ENCODE data around the gene ATP8B4. TPM values are rescaled to one million over a fixed set of nuclear protein-coding genes. Genes with fewer than 3 reads are reported as not detected.
"Not testable (repeated sequence)": the region's sequence is repeated elsewhere in the genome, so short reads cannot be mapped to it uniquely, and the experiment has no call there.

The ATP8B4 gene
- total and polyA plus RNA-seq, 11 donors, result 0.51 to 14.7 (median 2.1) TPM

DNA sequence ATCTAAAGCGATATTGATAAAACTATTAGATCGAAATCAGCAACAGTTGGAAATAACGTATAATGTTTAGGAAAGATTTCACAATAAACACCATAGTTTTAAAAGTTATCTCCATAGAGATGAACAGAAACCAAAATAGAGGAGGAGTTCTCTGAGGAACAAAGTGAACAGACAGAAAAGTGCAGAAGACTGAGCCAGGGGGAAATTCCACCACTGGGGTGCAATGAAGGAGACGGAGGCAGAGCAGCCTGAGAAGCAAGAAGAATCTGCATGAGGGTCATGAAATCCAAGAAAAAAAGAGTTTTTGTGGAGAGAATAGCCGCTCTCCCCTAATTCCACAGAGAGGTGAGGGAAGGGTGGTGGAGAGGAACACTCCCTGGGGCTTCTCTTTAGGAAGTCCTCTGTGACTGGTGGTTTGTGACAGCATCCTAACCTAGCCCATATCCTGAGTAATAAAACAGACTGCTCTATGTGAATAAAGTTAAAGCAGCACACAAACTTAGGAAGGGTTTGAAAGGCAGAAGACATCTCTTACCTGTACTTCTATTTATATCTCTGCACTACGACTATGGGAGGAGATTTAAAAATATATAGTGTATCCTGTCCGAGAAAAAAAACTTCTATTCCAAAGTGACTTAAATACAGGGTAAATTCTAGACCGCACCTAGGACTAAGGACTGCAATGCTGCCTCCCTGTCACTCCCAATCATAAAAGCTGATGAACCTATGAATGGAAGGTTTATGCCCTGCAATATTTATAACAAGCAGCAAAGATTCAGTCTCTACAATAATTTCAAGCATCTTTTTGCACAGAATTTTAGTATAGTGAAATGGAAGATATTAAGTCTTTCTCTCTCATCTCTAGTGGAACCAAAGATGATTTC lies 22.9 kb downstream of the ATP8B4 start:
- Histone ChIP-seq H3K27ac (no peak overlapping the region), H3K9me3 (no peaks in the 10 kb centered on the region), H3K4me3 (no peak overlapping the region), H3K36me3 (no peaks in the 10 kb centered on the region), H3K27me3 (no peaks in the 10 kb centered on the region), H3K4me1 (peaks cover 0 to 12% (median 0%) of the 10 kb centered on the region in 12 donors)
- 67 to 76% (median 69%) methylated on average over 8 of the region's 8 CpGs for WGBS, 4 donors
- ATAC-seq, result no peak
- DNase-seq, result no peak
- TF ChIP-seq POLR2A (IDR thresholded peaks at IDR 0.05), result no peak
- TF ChIP-seq, protein P1, sequence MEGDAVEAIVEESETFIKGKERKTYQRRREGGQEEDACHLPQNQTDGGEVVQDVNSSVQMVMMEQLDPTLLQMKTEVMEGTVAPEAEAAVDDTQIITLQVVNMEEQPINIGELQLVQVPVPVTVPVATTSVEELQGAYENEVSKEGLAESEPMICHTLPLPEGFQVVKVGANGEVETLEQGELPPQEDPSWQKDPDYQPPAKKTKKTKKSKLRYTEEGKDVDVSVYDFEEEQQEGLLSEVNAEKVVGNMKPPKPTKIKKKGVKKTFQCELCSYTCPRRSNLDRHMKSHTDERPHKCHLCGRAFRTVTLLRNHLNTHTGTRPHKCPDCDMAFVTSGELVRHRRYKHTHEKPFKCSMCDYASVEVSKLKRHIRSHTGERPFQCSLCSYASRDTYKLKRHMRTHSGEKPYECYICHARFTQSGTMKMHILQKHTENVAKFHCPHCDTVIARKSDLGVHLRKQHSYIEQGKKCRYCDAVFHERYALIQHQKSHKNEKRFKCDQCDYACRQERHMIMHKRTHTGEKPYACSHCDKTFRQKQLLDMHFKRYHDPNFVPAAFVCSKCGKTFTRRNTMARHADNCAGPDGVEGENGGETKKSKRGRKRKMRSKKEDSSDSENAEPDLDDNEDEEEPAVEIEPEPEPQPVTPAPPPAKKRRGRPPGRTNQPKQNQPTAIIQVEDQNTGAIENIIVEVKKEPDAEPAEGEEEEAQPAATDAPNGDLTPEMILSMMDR (IDR thresholded peaks at IDR 0.05), result no peak
- intact Hi-C loops (cut with DNase I), result no loop called here

DNA sequence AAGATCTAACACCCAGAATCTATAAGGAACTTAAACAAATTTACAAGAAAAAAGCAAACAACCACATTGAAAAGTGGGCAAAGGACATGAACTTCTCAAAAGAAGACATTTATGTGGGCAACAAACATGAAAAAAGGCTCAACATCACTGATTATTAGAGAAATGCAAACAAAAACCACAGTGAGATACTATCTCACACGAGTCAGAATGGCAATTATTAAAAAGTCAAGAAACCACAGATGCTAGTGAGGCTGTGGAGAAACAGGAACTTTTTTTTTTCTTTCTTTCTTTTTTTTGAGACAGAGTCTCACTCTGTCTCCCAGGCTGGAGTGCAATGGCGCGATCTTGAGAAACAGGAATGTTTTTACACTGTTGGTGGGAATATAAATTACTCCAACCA lies 29.6 kb downstream of the ATP8B4 start:
- H3K27ac ChIP-seq; H3K9me3 ChIP-seq; H3K27me3 ChIP-seq; ATAC-seq; intact Hi-C loops (cut with DNase I); H3K4me3 ChIP-seq; H3K36me3 ChIP-seq; H3K4me1 ChIP-seq; DNase-seq: not testable (repeated sequence)
- 76 to 91% (median 83%) methylated on average over 3 of the region's 3 CpGs for WGBS, 4 donors

DNA sequence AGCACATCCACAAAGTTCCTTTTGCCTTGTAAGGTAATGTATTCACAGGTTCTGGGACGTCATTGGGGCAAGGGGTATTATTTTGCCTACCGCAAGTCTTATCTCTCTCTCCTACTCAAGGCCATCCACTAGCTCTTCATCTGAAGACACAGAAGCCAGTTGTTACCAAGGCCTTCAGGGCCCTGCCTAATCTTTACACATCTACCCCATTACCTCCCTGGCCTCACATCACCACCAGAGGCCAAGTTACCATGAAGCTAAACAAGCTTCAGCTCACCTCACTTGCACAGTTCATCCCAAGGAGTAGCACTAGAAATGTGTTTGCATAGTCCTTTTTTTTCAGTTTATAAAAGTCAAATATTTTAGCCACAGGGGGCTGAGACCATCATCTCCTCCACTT lies 34.1 kb downstream of the ATP8B4 start:
- ATAC-seq, result no peak

DNA sequence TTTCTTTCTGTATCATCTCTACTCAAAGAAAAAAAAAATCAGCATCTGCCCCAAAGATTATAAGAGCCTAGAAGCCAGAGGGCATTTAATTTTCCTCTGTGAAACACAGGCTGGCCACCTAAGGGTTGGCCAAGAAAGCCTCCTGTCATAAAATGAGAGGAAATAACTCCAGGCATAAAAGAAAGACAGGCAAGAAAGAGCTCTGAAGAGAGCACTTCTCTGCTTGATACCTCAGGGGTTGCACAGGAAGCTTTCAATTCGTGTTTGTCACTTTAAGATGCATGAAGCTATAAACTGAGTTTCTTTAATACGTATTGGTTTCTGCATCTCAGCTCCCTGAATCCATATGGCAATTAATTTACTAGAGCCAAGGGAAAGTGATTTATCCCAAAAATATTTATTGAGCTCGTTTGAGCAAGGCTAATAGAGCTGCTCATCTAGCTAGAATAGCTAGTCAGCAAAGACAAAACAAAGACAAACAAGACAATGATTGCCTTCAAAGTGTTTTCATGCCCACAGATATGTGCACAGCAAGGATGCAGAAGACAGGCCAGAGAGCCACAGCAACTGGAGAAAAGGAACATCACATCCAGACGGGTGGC lies 35.5 kb downstream of the ATP8B4 start:
- Histone ChIP-seq H3K4me1 (peaks cover 0 to 8% (median 0%) of the 10 kb centered on the region in 12 donors), H3K27me3 (no peaks in the 10 kb centered on the region), H3K36me3 (no peaks in the 10 kb centered on the region), H3K4me3 (no peak overlapping the region), H3K9me3 (no peaks in the 10 kb centered on the region), H3K27ac (no peak overlapping the region)
- ATAC-seq, result no peak
- no peak for DNase-seq
- intact Hi-C loops (cut with DNase I), result no loop called here
- TF ChIP-seq POLR2A (IDR thresholded peaks at IDR 0.05), result no peak
- TF ChIP-seq, protein P1 (IDR thresholded peaks at IDR 0.05), result no peak
- 60 to 64% (median 62%) methylated on average over 4 of the region's 4 CpGs for WGBS, 4 donors

More for the DNA sequence above, 34.1 kb downstream of the ATP8B4 start:
- Histone ChIP-seq H3K4me3 (no peak overlapping the region), H3K9me3 (no peaks in the 10 kb centered on the region), H3K4me1 (peaks cover 0 to 8% (median 0%) of the 10 kb centered on the region in 12 donors), H3K27ac (no peak overlapping the region), H3K27me3 (no peaks in the 10 kb centered on the region), H3K36me3 (no peaks in the 10 kb centered on the region)
- DNase-seq, result no peak
- no peak for TF ChIP-seq POLR2A (IDR thresholded peaks at IDR 0.05)
- TF ChIP-seq, protein P1 (IDR thresholded peaks at IDR 0.05), result no peak
- intact Hi-C loops (cut with DNase I), result no loop called here
- WGBS, 4 donors, result 90 to 95% (median 92%) methylated on average over 2 of the region's 2 CpGs
